ENCODE results near the gene BCAR3.

BCAR3 gene

GRCh38 chr1:93704052-93704451 lies 22.4 kb upstream of the BCAR3 start:
- no peaks in the 10 kb centered on the region for H3K4me1 ChIP-seq (ENCODE audit: control insufficient read depth in 1 of 2, insufficient read depth in 1 of 2, low read depth in 1 of 2, low read length in 1 of 2)

GRCh38 chr1:93703643-93704042 lies 22.0 kb upstream of the BCAR3 start:
- Histone ChIP-seq H3K27ac (no peak overlapping the region), H3K4me3 (ENCODE audit: low read depth in 1 of 2, low read length in 1 of 2) (no peak overlapping the region), H3K9me3 (no peaks in the 10 kb centered on the region), H3K27me3 (peaks cover 9% of the 10 kb centered on the region), H3K4me1 (ENCODE audit: control insufficient read depth in 1 of 2, insufficient read depth in 1 of 2, low read depth in 1 of 2, low read length in 1 of 2) (no peaks in the 10 kb centered on the region), H3K36me3 (no peaks in the 10 kb centered on the region)
- TF ChIP-seq CTCF (IDR thresholded peaks at IDR 0.05) = no peak

More at GRCh38 chr1:93704052-93704451, 22.4 kb upstream of the BCAR3 start:
- Histone ChIP-seq H3K4me3 (ENCODE audit: low read depth in 1 of 2, low read length in 1 of 2) (no peak overlapping the region), H3K27me3 (peaks cover 14% of the 10 kb centered on the region), H3K27ac (no peak overlapping the region), H3K9me3 (no peaks in the 10 kb centered on the region), H3K36me3 (no peaks in the 10 kb centered on the region)
- TF ChIP-seq CTCF (IDR thresholded peaks at IDR 0.05) = no peak

- no peak for TF ChIP-seq CTCF (IDR thresholded peaks at IDR 0.05)
- Histone ChIP-seq H3K4me3 (ENCODE audit: low read depth in 1 of 2, low read length in 1 of 2) (no peak overlapping the region), H3K27ac (no peak overlapping the region), H3K9me3 (no peaks in the 10 kb centered on the region), H3K36me3 (no peaks in the 10 kb centered on the region), H3K27me3 (peaks cover 1% of the 10 kb centered on the region), H3K4me1 (ENCODE audit: control insufficient read depth in 1 of 2, insufficient read depth in 1 of 2, low read depth in 1 of 2, low read length in 1 of 2) (no peaks in the 10 kb centered on the region)
These were observed 21.2 kb upstream of the BCAR3 start for GRCh38 chr1:93702828-93703183.

GRCh38 chr1:93702111-93702827 lies 20.6 kb upstream of the BCAR3 start:
- Histone ChIP-seq H3K27ac (no peak overlapping the region), H3K4me1 (ENCODE audit: control insufficient read depth in 1 of 2, insufficient read depth in 1 of 2, low read depth in 1 of 2, low read length in 1 of 2) (no peaks in the 10 kb centered on the region), H3K36me3 (no peaks in the 10 kb centered on the region), H3K9me3 (no peaks in the 10 kb centered on the region), H3K4me3 (ENCODE audit: low read depth in 1 of 2, low read length in 1 of 2) (no peak overlapping the region), H3K27me3 (no peaks in the 10 kb centered on the region)
- no peak for TF ChIP-seq CTCF (IDR thresholded peaks at IDR 0.05)

GRCh38 chr1:93701629-93702028 lies 20.0 kb upstream of the BCAR3 start:
- no peaks in the 10 kb centered on the region for H3K27me3 ChIP-seq
- H3K27ac ChIP-seq = no peak overlapping the region
- H3K4me3 ChIP-seq (ENCODE audit: low read depth in 1 of 2, low read length in 1 of 2) = no peak overlapping the region
- H3K9me3 ChIP-seq = no peaks in the 10 kb centered on the region
- no peaks in the 10 kb centered on the region for H3K4me1 ChIP-seq (ENCODE audit: control insufficient read depth in 1 of 2, insufficient read depth in 1 of 2, low read depth in 1 of 2, low read length in 1 of 2)
- no peaks in the 10 kb centered on the region for H3K36me3 ChIP-seq
- TF ChIP-seq CTCF (IDR thresholded peaks at IDR 0.05) = no peak

Measured in neutrophil (primary cell).